KMS-11 (cell line): ENCODE results near the gene CHKB.

Source experiments
- H2AFZ ChIP-seq: fragments of 200-600 bp; sonication (generic); 2 replicates; pipeline ENCODE4 v1.6.1; 2016; ENCODE audit warnings: antibody characterized with exemption, mixed run types, low read depth
- H3K27ac ChIP-seq: fragments of 200-600 bp; sonication (generic); 2 replicates; pipeline ENCODE4 v1.6.1; 2016; ENCODE audit warnings: mild to moderate bottlenecking, mixed run types
- H3K27me3 ChIP-seq: fragments of 200-600 bp; sonication (generic); 2 replicates; pipeline ENCODE4 v1.6.1; 2017; ENCODE audit warnings: mild to moderate bottlenecking, low read depth, mixed run types, moderate library complexity; ENCODE audit not compliant: insufficient read depth
- H3K36me3 ChIP-seq: fragments of 200-600 bp; sonication (generic); 2 replicates; pipeline ENCODE4 v1.6.1; 2017; ENCODE audit warnings: mild to moderate bottlenecking, mixed run types; ENCODE audit not compliant: insufficient read depth
- H3K4me1 ChIP-seq: fragments of 200-600 bp; sonication (generic); 2 replicates; pipeline ENCODE4 v1.6.1; 2016; ENCODE audit warnings: mild to moderate bottlenecking, low read depth, mixed run types; ENCODE audit not compliant: poor library complexity, severe bottlenecking
- H3K4me2 ChIP-seq: fragments of 200-600 bp; sonication (generic); 2 replicates; pipeline ENCODE4 v1.7.0; 2016; ENCODE audit warnings: mild to moderate bottlenecking, mixed run types
- H3K4me3 ChIP-seq: fragments of 200-600 bp; sonication (generic); IDR thresholded peaks from 2 replicates; pipeline ENCODE4 v1.6.1; 2017; ENCODE audit warnings: low read depth, low read length, mixed read lengths; ENCODE audit not compliant: insufficient read depth
- H3K79me2 ChIP-seq: fragments of 200-600 bp; sonication (generic); 2 replicates; pipeline ENCODE4 v1.6.1; 2016; ENCODE audit warnings: low read depth, mixed run types; ENCODE audit not compliant: insufficient read depth
- H3K9ac ChIP-seq: fragments of 200-600 bp; sonication (generic); 2 replicates; pipeline ENCODE4 v1.6.1; 2016; ENCODE audit warnings: mild to moderate bottlenecking, mixed run types
- H4K20me1 ChIP-seq: fragments of 200-600 bp; sonication (generic); 2 replicates; pipeline ENCODE4 v1.6.1; 2016; ENCODE audit warnings: mild to moderate bottlenecking, mixed run types; ENCODE audit not compliant: insufficient read depth
- CTCF ChIP-seq: fragments of 200-600 bp; sonication (generic); conservative IDR thresholded peaks from 2 replicates; pipeline ENCODE4 v1.6.1; 2017; ENCODE audit warnings: low read depth, mild to moderate bottlenecking, antibody characterized with exemption, low read length, moderate library complexity, mixed read lengths

The CHKB gene

GRCh38 chr22:50587407-50587806 lies 4.8 kb upstream of the CHKB start:
- no peak overlapping the region for H3K9ac ChIP-seq
- no peak overlapping the region for H3K4me2 ChIP-seq
- H2AFZ ChIP-seq, result no peak overlapping the region
- no peak overlapping the region for H3K4me3 ChIP-seq
- H3K4me1 ChIP-seq, result no peaks in the 10 kb centered on the region
- no peaks in the 10 kb centered on the region for H4K20me1 ChIP-seq
- no peaks in the 10 kb centered on the region; the same call in 1 of the 2 replicates for H3K27me3 ChIP-seq
- no peak overlapping the region for H3K27ac ChIP-seq
- H3K79me2 ChIP-seq, result no peaks in the 10 kb centered on the region
- no peaks in the 10 kb centered on the region for H3K36me3 ChIP-seq
- TF ChIP-seq CTCF, result no peak

- H2AFZ ChIP-seq, result no peak overlapping the region
These were observed 3.8 kb upstream of the CHKB start for GRCh38 chr22:50586416-50586815.

GRCh38 chr22:50585781-50586180 lies 3.1 kb upstream of the CHKB start:
- H3K4me1 ChIP-seq, result peaks cover 4% of the 10 kb centered on the region
- H3K36me3 ChIP-seq, result no peaks in the 10 kb centered on the region
- no peaks in the 10 kb centered on the region for H4K20me1 ChIP-seq
- H3K27ac ChIP-seq, result no peak overlapping the region
- H3K27me3 ChIP-seq, result no peaks in the 10 kb centered on the region; the same call in 1 of the 2 replicates
- H2AFZ ChIP-seq, result no peak overlapping the region
- no peak overlapping the region for H3K9ac ChIP-seq
- no peak for TF ChIP-seq CTCF
- H3K79me2 ChIP-seq, result no peaks in the 10 kb centered on the region
- no peak overlapping the region for H3K4me2 ChIP-seq
- H3K4me3 ChIP-seq, result no peak overlapping the region

More at GRCh38 chr22:50586416-50586815, 3.8 kb upstream of the CHKB start:
- no peaks in the 10 kb centered on the region for H3K36me3 ChIP-seq
- H4K20me1 ChIP-seq, result no peaks in the 10 kb centered on the region
- H3K4me3 ChIP-seq, result no peak overlapping the region
- peaks cover 3% of the 10 kb centered on the region for H3K4me1 ChIP-seq
- TF ChIP-seq CTCF, result no peak
- no peaks in the 10 kb centered on the region; the same call in 1 of the 2 replicates for H3K27me3 ChIP-seq
- H3K9ac ChIP-seq, result no peak overlapping the region
- H3K27ac ChIP-seq, result no peak overlapping the region
- no peaks in the 10 kb centered on the region for H3K79me2 ChIP-seq
- H3K4me2 ChIP-seq, result no peak overlapping the region

- Histone ChIP-seq H3K36me3 (no peaks in the 10 kb centered on the region), H3K9ac (no peak overlapping the region), H3K27ac (no peak overlapping the region), H3K4me2 (no peak overlapping the region), H2AFZ (no peak overlapping the region), H3K4me3 (no peak overlapping the region), H3K79me2 (no peaks in the 10 kb centered on the region), H3K4me1 (peaks cover 4% of the 10 kb centered on the region), H4K20me1 (no peaks in the 10 kb centered on the region), H3K27me3 (no peaks in the 10 kb centered on the region; the same call in 1 of the 2 replicates)
- no peak for TF ChIP-seq CTCF
These were observed 2.6 kb upstream of the CHKB start for GRCh38 chr22:50585238-50585637.
